Transverse colon (tissue), 3 donors: ENCODE data around the gene HBS1L.

ENCODE experiments used
- CTCF ChIP-seq, 5 experiments: fragments of 200-600 bp in 3 of 5; fragments of 450-650 bp in 2 of 5; sonication (generic) in 3 of 5; IDR thresholded peaks; 1 replicate in 2 of 5; 2 replicates in 3 of 5; pipeline ENCODE4 v1.5.1; 2016 to 2017; ENCODE audit warnings: antibody characterized with exemption in 5 of 5, inconsistent platforms in 3 of 5, mild to moderate bottlenecking in 2 of 5, moderate library complexity in 1 of 5
- POLR2A ChIP-seq: fragments of 450-650 bp; IDR thresholded peaks from one replicate; pipeline ENCODE4 v1.6.1; 2016; ENCODE audit warnings: antibody characterized with exemption, mild to moderate bottlenecking, moderate library complexity

GRCh38 chr6:134936476-134936875, 118.1 kb downstream of the HBS1L start:
- TF ChIP-seq CTCF (IDR thresholded peaks at IDR 0.05) (no peak), POLR2A (no peak)
